NCI-H345 treated with DMSO at 0.1 percent for 48 hours (cell line): ENCODE data around the gene SUMF1.

Source experiments
- DNase-seq: peaks from one replicate; lab custom pipeline; 2025; ENCODE audit not compliant: unreplicated experiment; lab: John Stamatoyannopoulos, UW

SUMF1 gene

DNA sequence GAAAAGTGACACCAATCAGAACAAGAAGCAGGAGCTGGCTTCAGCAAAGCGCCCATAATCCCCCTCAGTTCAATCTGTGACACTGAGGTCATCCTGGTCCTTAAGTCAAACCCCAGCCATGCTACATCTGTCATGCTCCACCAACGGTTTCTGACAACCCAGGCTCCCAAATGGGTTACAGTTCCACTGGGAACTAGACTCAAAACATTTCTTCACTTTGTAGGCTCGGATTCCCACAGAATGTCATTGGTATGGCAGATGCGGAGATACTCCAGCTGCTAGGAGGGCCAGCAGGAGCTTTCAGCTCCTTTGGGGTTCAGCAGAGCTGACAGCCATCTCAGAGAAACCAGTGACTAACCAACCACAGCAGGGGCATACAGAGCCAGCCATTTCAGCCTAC is 48.9 kb downstream of the SUMF1 start:
- no peak for DNase-seq

DNA sequence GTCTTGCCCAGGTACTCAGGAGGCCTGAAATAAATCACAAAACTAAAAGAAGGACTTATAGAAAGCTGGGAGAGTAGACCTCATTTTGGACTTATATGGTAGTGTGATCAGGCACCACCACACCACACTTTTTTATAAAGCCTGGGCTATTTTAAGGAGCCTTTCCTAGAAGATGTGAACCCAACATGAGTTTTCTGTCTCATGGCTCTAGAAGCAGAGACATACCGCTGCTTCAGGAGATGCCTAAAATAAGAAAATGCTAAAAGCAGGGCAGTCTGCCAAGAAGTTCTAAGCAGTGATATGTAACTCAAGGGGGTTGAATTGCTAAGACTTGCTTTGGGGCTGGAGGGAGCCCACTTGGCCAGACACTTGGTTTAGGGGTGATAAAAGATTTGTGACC is 49.6 kb downstream of the SUMF1 start:
- DNase-seq, result no peak

DNA sequence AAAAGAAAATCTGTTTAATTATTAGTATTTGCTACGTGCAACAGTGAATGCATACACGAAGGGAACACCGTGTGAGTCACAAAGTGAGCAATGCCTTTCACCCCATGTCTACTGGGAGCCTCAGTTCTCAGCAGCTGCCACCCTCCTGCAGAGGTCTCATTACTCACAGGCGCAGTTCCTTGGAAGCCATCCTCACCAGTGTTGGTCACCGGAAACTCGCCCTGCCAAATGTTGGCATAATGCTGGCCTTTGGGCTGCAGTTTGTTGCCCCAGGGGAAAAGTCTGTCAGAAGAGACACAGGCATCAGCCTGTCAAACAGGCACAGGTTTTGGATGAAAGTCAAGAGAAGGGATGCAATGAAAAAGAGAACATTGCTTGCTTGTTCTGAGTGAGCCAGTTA is 50.1 kb downstream of the SUMF1 start:
- DNase-seq, result no peak

DNA sequence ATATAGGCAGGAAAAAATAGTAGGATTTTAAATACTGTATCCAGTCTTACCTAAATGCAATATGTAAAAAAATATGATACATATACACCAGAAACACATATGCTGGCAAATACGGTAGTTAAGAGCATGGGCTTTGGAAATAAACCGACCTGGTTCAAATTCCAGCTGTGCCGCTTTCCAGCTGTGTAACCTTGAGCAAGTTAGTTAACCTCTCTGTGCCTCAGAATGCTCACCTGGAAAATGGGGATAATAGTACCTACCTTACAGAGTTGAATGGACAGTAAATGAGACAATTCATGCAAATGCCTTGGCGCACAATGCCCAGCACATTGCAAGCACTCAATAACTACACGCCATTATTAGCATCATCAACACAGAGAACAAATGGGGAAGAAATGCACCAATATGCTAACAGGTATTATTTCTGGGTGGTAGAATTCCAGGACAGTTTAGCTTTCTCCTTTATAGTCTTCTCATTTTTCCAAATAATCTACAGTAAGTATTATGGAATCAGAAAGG is 50.6 kb downstream of the SUMF1 start:
- DNase-seq, result no peak

DNA sequence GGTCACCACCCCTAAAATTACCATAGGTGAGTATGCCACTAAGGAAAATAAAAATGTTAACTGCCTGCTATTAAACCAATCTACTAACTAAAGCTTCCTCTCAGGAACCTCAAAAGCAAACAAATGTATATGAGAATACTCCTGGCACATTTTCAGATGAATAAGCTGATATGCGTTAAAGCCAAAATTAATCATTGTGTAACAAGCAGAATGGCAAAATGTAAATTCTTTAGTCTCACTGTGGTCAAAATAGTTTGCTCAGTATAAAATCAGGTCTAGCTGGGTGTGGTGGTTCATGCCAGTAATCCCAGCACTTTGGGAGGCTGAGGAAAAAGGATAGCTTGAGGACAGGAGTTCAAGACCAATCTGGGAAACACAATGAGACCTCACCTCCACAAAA is 53.6 kb downstream of the SUMF1 start:
- no peak for DNase-seq

DNA sequence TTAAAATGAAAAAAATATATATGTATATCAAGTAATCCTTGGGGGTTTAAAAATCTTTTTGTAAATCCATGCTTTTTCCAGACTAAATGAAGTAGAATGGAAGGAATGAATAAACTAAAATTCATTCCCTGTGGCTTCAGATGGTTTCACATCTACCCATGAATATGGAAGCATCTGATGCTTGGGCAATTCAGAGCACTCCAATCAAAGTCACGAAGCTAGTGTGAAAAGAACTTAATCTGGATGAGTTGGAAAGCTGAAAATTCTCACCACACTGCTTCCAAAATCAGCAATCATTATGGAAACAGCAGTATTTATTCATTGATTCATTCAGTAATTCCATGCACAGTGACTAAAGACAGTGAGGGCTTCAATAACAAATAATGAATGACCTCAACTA is 55.2 kb downstream of the SUMF1 start:
- no peak for DNase-seq

DNA sequence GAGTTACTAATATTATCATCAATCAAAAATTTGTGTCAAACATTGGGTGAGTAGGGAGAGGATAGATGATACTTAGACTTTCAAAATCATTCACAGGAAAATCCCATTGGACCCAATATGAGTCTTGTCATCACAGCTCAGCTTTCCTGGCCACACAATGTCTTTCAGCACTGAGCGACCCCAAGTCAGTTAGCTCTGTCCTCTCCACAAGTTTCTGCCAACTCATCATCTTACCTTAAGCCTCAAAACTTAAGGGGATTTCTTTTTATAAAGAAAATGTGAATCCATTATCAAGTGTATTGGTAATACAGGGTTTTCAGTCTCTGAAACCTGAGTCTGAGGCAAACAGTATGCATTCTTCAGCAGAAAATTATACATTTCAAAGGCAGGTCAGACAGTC is 55.8 kb downstream of the SUMF1 start:
- DNase-seq, result no peak

DNA sequence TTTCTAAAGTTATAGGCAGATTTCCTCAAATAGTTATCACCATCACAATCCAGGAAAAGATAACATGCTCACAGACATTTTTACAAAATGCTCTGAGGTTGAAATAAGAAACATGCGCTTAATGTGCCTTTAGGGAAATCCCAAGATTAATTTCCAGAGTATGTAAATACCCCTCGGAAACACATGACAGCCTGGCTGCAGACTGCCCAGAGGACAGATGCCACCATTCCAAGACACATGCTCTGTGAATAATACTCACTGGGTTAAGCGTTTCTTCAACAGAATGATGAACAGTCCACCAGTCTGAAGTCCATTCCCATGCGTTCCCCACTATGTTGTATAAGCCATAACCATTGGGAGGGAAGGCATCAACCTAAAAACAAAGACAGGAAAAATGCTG is 56.5 kb downstream of the SUMF1 start:
- DNase-seq, result no peak

DNA sequence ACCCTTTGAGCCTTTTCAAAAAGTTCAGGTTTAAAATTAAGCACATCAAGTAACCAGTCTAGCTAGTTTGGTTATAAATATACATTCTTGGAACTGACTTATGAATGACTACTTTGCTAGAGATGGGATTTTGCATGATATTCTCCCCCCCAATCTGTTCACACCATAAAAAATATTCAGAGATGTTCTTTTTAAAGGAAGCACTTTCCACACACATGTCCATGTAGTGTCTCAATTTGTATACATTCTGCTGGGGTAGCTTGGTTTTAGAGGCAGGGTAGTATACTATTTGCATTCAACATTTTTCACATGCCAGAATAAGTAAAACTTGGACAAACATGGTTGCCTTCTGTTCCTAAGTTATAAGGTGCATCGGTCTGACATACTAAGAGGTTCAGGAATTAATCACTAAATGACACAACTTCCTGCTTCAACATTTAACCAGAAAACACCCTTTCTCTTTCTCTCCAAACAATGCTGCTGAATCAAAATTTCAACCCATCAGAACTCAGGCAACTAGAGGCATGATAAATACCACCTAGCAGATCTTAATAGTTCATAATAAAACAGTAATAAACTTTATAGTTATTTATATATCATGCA is 57.0 kb downstream of the SUMF1 start:
- DNase-seq, result no peak

DNA sequence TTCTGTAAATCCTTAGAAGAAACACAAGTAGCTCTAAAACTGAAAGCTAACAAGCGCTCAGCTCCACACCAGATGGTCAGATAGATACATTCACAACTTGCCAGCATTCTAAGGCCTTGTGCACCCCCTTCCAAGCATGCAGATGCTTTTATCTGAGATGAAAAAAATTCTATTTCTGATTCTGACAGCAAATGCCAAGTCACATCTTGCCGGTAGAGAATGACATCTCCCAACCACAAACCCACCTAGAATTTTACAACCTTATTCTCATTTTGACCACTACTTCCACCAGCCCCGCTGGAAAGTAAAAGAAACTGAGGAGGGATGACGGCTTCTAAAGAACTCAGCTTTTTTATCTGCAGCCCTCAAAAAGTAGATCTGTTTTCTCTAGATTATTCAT is 57.7 kb downstream of the SUMF1 start:
- DNase-seq, result no peak

GRCh38 chr3:4408958-4409357 is 58.1 kb downstream of the SUMF1 start:
- DNase-seq, result no peak

GRCh38 chr3:4407941-4408340 is 59.1 kb downstream of the SUMF1 start:
- no peak for DNase-seq

- DNase-seq, result no peak
Observed at GRCh38 chr3:4406746-4407568, 60.1 kb downstream of the SUMF1 start.

- no peak for DNase-seq
Observed at GRCh38 chr3:4404881-4405280, 62.2 kb downstream of the SUMF1 start.

DNA sequence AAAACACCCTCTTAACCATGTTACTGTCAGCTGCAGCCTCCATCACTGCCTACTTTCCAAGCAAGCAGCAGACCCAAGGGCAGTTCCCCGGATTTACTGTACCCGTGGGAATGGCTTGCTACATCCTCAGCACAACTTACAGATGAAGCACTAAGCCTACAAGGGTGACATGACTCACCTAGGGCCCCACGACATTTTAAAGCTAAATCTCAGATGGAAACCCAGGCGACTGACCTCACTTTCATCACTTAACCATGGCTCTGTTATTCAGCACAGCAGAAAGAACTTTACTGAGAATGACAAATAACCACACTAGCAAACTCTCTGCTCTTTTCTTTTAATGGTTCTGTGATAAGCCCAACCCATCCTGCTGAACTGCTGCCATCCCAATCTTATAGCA is 65.6 kb downstream of the SUMF1 start:
- no peak for DNase-seq

- DNase-seq, result no peak
Observed at GRCh38 chr3:4399476-4399875, 67.6 kb downstream of the SUMF1 start.

- no peak for DNase-seq
Observed at GRCh38 chr3:4398941-4399245, 68.2 kb downstream of the SUMF1 start.

DNA sequence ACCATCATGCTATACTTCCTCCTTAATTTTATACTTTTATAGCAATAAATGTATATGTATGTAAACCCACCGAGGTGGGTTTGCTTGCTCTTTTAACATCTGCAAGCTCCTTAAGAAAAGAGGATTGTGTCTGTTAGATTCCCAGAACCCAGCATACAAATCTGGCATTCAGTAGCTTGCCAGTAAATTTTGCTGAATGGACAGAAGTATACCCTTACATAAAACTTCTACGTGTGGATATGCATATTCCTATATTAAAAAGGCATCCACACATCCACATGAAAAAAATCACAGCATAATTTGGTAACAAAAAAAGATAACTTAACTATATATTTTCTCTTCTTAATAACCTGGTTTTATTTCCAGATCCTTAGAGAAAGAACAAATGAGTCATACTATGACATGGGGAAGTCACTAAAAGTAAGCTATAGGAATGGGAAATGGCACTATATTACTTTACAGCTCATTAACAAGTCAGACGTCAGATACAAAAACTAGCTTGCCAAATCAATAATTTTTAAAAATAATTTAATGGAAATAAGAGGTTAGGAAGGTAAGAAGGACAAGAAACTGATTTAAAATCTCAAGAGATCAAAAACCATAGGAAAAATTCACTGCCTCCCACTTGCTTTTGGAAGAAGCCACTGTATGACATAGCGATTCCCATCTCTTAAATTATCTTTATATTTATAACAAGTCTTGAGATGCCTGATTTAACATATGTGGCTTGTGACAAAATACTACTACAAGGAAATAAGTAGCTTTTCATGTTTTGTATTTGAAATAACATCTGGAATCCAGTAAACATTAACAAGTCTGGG is 68.7 kb downstream of the SUMF1 start:
- no peak for DNase-seq

DNA sequence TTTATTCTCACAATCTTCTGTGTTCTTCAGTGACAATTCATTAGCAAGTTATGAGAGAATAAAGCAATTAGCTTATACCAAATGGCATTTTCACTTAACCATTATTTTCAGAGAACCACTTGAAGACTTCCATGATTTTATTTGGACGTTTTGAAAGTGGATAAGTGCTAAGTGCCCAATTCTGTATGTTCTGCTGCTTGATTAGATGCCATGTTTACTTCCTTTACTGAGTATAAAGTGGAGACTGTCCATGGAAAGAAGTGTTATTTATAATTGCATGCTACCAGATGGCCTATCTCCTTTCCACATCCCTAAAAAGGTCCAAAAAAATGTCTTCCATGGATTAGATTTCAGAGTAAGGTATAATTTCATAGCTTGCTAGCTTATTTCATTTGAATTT is 69.6 kb downstream of the SUMF1 start:
- DNase-seq, result no peak

GRCh38 chr3:4396542-4396941 is 70.5 kb downstream of the SUMF1 start:
- no peak for DNase-seq

GRCh38 chr3:4396006-4396405 is 71.1 kb downstream of the SUMF1 start:
- no peak for DNase-seq

- DNase-seq, result no peak
Observed at GRCh38 chr3:4395448-4395847, 71.6 kb downstream of the SUMF1 start.
